Mesothelial cell of epicardium (in vitro differentiated cells): Measurements from ENCODE around the gene KBTBD4. TPM values are rescaled to one million over a fixed set of nuclear protein-coding genes. Genes with fewer than 3 reads are reported as not detected.
"Not testable (repeated sequence)": the region's sequence is repeated elsewhere in the genome, so short reads cannot be mapped to it uniquely, and the experiment has no call there.

ENCODE experiments used
- DNase-seq, 2 experiments: peaks; one replicate each; pipeline ENCODE4 v3.0.0; 2021; ENCODE audit warnings: low spot score in 2 of 2; ENCODE audit not compliant: unreplicated experiment in 2 of 2
- H3K27ac Mint-ChIP-seq: 2 replicates; pipeline ENCODE4 v1.8.0; 2021; ENCODE audit warnings: mixed read lengths
- H3K27me3 Mint-ChIP-seq: 2 replicates; pipeline ENCODE4 v1.8.0; 2021; ENCODE audit warnings: low read depth, mixed read lengths
- H3K36me3 Mint-ChIP-seq: 2 replicates; pipeline ENCODE4 v1.8.0; 2021; ENCODE audit warnings: mixed read lengths
- H3K4me1 Mint-ChIP-seq: 2 replicates; pipeline ENCODE4 v1.8.0; 2021; ENCODE audit warnings: mixed read lengths
- H3K4me3 Mint-ChIP-seq: 2 replicates; pipeline ENCODE4 v1.8.0; 2021; ENCODE audit warnings: mild to moderate bottlenecking, moderate library complexity, mixed read lengths
- H3K9me3 Mint-ChIP-seq: 2 replicates; pipeline ENCODE4 v1.8.0; 2021; ENCODE audit warnings: mixed read lengths
- total RNA-seq: library from RNA; stranded (reverse); gene quantifications from 3 replicates; pipeline ENCODE4 v1.2.1, GENCODE V29; 2021
- TF ChIP-seq, protein P1 (sequence below): fragments of 200-600 bp; sonication (generic); IDR thresholded peaks from one replicate; pipeline ENCODE4 v1.5.0; 2021; ENCODE audit warnings: antibody characterized with exemption; ENCODE audit not compliant: unreplicated experiment

KBTBD4 gene
- total RNA-seq, 1 donor from 2014 or later, result 15.7 TPM

DNA sequence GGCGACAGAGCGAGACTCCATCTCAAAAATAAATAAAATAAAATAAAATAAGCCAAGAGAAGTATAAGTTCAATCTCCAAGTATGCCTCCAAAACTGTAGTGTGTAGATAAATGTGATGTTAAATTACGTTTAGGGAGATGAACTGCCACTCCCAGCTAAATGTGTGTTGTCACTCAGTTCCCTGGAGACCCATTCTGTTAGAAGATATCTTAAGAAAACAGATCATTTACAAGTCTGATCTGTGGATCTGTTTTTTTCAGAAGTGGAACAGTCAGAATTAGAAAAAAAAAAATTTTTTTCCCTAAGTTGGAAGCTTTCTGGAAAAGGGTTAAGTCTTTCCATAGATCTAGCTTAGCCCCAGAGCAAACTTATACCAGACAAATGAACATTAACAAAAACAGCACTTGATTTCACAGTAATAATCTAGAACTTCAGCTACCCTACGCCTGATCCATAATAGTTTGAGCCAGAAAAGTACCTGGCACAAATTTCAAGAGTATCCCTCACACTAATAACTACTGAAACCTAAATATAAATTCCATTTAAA lies 44.0 kb downstream of the KBTBD4 start:
- peak overlapping the region; percentile 77 for H3K27ac Mint-ChIP-seq
- no peak for DNase-seq
- peaks cover 9% of the 10 kb centered on the region for H3K36me3 Mint-ChIP-seq
- TF ChIP-seq, protein P1, sequence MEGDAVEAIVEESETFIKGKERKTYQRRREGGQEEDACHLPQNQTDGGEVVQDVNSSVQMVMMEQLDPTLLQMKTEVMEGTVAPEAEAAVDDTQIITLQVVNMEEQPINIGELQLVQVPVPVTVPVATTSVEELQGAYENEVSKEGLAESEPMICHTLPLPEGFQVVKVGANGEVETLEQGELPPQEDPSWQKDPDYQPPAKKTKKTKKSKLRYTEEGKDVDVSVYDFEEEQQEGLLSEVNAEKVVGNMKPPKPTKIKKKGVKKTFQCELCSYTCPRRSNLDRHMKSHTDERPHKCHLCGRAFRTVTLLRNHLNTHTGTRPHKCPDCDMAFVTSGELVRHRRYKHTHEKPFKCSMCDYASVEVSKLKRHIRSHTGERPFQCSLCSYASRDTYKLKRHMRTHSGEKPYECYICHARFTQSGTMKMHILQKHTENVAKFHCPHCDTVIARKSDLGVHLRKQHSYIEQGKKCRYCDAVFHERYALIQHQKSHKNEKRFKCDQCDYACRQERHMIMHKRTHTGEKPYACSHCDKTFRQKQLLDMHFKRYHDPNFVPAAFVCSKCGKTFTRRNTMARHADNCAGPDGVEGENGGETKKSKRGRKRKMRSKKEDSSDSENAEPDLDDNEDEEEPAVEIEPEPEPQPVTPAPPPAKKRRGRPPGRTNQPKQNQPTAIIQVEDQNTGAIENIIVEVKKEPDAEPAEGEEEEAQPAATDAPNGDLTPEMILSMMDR, result no peak
- no peaks in the 10 kb centered on the region for H3K9me3 Mint-ChIP-seq
- H3K27me3 Mint-ChIP-seq, result no peaks in the 10 kb centered on the region
- peaks cover 28% of the 10 kb centered on the region for H3K4me1 Mint-ChIP-seq
- no peak overlapping the region for H3K4me3 Mint-ChIP-seq

GRCh38 chr11:47533690-47534151 lies 45.0 kb downstream of the KBTBD4 start:
- DNase-seq, result no peak

DNA sequence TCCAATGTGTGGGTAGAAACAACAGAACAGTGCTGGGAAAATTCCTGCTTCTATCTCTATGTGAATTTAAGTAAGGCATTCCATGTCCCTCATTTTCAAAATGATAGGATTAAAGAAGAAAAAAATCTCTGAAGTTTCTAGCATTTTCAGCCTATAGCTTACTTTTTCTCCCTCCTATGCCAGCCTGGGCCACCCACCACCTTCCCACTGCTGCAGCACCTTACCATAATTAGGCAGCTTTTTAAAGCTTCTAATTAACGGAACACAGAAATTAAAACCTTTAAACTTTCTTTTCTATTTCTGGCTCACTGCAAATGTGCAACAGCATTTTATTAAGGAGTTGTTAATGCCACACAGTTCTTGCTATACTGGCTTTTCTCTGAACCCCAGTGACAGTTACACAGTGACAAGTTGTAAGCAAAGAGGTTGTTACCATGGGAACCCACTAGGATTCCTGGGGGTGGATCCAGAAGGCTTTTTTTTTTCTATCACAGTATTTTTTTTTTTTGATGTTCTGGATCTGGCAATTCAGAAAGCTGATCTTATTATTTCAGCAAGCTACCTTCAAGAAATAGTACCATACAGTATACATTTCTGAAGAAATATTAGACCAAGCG lies 46.1 kb downstream of the KBTBD4 start:
- TF ChIP-seq, protein P1, result no peak
- peaks cover 5% of the 10 kb centered on the region for H3K36me3 Mint-ChIP-seq
- peak overlapping the region; percentile 81 for H3K27ac Mint-ChIP-seq
- H3K4me1 Mint-ChIP-seq, result peaks cover 19% of the 10 kb centered on the region
- no peak for DNase-seq
- no peak overlapping the region for H3K4me3 Mint-ChIP-seq
- H3K27me3 Mint-ChIP-seq, result no peaks in the 10 kb centered on the region
- H3K9me3 Mint-ChIP-seq, result no peaks in the 10 kb centered on the region

More at GRCh38 chr11:47533690-47534151, 45.0 kb downstream of the KBTBD4 start:
- no peak overlapping the region for H3K4me3 Mint-ChIP-seq
- peaks cover 7% of the 10 kb centered on the region for H3K36me3 Mint-ChIP-seq
- H3K27ac Mint-ChIP-seq, result no peak overlapping the region
- no peaks in the 10 kb centered on the region for H3K27me3 Mint-ChIP-seq
- H3K4me1 Mint-ChIP-seq, result peaks cover 21% of the 10 kb centered on the region
- no peaks in the 10 kb centered on the region for H3K9me3 Mint-ChIP-seq
- TF ChIP-seq, protein P1, result no peak

GRCh38 chr11:47531666-47532065 lies 47.1 kb downstream of the KBTBD4 start:
- Mint-ChIP-seq H3K4me1 (peaks cover 19% of the 10 kb centered on the region), H3K4me3 (no peak overlapping the region), H3K9me3 (no peaks in the 10 kb centered on the region), H3K36me3 (peaks cover 5% of the 10 kb centered on the region), H3K27ac (peak overlapping the region; percentile 79), H3K27me3 (no peaks in the 10 kb centered on the region)
- TF ChIP-seq, protein P1, result no peak
- no peak for DNase-seq

DNA sequence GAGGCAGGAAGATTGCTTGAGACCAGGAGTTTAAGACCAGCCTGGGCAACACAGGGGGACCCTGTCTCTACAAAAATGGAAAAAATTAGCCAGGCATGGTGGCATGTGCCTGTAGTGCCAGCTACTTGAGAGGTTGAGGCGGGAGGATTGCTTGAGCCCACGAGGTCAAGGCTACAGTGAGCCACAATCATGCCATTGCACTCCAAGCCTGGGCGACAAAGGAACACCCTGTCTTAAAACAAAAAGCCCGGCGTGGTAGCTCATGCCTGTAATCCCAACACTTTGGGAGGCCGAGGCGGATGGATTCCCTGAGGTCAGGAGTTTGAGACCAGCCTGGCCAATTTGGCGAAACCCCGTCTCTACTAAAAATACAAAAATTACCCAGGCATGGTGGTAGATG lies 48.0 kb downstream of the KBTBD4 start:
- not testable (repeated sequence) for H3K27me3 Mint-ChIP-seq, H3K36me3 Mint-ChIP-seq, DNase-seq, H3K4me3 Mint-ChIP-seq, H3K9me3 Mint-ChIP-seq
- Mint-ChIP-seq H3K4me1 (peaks cover 19% of the 10 kb centered on the region), H3K27ac (peak overlapping the region; percentile 66)

DNA sequence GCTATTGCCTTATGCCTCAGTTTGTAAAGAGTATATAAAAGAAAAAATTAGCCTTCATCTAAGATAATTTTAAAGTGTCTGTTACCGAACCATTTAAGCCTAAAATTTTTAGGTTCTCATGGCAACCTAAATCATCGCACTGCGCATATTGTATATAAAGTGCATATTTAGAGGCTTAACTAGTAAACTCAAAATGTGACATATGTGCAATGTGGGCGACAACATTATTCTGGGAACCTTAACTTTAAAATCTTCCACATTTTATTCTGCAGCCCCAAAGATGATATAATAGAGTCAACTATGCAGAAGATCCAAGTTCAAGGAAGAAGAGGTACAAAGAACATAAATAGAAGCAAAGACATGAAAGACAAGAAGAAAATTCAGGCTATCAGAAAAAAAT lies 48.8 kb downstream of the KBTBD4 start:
- DNase-seq, result no peak
- Mint-ChIP-seq H3K4me3 (no peak overlapping the region), H3K36me3 (peaks cover 1% of the 10 kb centered on the region), H3K4me1 (peaks cover 26% of the 10 kb centered on the region), H3K27ac (peak overlapping the region; percentile 66), H3K9me3 (no peaks in the 10 kb centered on the region), H3K27me3 (no peaks in the 10 kb centered on the region)
- TF ChIP-seq, protein P1, result no peak
